ENCODE results near the gene ZNF574. TPM values are rescaled to one million over a fixed set of nuclear protein-coding genes. Genes with fewer than 3 reads are reported as not detected.

Gene ZNF574
- total RNA-seq, 1 donor from 2014 or later, result 7.1 TPM

DNA sequence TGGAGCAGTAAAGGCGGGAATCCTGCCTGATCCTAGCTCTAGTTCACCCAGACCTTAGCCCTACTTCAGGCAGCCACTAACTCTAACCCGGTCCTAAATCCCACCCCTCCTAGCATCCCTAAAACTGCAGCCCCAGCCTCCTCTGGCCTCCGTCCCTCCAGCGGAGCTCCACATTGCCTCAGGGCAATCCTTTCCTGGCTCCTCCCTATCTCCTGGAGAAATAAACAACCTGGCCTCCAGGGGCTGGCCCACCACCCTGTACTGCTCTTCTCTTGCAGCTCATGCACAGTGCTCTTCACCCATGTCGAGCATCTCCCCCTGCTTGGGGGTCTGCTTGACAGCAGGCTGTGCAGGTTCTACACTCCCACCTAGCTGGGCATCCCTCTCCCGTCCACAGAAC lies 49.6 kb downstream of the ZNF574 start:
- TF ChIP-seq, protein P1, sequence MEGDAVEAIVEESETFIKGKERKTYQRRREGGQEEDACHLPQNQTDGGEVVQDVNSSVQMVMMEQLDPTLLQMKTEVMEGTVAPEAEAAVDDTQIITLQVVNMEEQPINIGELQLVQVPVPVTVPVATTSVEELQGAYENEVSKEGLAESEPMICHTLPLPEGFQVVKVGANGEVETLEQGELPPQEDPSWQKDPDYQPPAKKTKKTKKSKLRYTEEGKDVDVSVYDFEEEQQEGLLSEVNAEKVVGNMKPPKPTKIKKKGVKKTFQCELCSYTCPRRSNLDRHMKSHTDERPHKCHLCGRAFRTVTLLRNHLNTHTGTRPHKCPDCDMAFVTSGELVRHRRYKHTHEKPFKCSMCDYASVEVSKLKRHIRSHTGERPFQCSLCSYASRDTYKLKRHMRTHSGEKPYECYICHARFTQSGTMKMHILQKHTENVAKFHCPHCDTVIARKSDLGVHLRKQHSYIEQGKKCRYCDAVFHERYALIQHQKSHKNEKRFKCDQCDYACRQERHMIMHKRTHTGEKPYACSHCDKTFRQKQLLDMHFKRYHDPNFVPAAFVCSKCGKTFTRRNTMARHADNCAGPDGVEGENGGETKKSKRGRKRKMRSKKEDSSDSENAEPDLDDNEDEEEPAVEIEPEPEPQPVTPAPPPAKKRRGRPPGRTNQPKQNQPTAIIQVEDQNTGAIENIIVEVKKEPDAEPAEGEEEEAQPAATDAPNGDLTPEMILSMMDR (IDR thresholded peaks at IDR 0.05; ENCODE audit: borderline replicate concordance), result no peak
- no peak overlapping the region for H3K27ac ChIP-seq (replicated peaks)
- no peaks in the 10 kb centered on the region for H3K36me3 ChIP-seq
- DNase-seq, result no peak
- intact Hi-C loops (cut with micrococcal nuclease), result no loop called here
- H3K9me3 ChIP-seq (replicated peaks), result no peaks in the 10 kb centered on the region
- H3K4me1 ChIP-seq, result no peaks in the 10 kb centered on the region
- no peak overlapping the region for H3K4me3 ChIP-seq
- H3K27me3 ChIP-seq (ENCODE audit: low read depth), result peaks cover 82% of the 10 kb centered on the region

DNA sequence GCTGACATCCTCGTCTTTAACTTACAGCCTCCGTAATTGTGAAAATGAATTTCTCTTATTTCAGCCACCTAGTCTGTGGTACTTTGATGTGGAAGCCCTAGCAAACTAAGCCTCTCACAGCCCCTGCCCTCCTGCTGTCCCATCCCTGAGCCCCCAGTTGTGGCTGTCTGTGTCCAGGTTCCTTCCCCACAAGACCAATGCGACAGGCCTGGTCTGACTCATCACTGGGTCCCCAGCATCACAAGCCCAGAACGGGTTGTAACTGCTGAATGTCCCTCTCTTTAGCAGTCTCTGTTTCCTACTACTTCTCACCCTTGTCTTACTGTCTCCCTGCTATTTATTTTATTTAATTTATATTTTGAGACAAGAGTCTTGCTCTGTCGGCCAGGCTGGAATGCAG lies 50.6 kb downstream of the ZNF574 start:
- intact Hi-C loops (cut with micrococcal nuclease), result no loop called here
- peaks cover 92% of the 10 kb centered on the region for H3K27me3 ChIP-seq (ENCODE audit: low read depth)

DNA sequence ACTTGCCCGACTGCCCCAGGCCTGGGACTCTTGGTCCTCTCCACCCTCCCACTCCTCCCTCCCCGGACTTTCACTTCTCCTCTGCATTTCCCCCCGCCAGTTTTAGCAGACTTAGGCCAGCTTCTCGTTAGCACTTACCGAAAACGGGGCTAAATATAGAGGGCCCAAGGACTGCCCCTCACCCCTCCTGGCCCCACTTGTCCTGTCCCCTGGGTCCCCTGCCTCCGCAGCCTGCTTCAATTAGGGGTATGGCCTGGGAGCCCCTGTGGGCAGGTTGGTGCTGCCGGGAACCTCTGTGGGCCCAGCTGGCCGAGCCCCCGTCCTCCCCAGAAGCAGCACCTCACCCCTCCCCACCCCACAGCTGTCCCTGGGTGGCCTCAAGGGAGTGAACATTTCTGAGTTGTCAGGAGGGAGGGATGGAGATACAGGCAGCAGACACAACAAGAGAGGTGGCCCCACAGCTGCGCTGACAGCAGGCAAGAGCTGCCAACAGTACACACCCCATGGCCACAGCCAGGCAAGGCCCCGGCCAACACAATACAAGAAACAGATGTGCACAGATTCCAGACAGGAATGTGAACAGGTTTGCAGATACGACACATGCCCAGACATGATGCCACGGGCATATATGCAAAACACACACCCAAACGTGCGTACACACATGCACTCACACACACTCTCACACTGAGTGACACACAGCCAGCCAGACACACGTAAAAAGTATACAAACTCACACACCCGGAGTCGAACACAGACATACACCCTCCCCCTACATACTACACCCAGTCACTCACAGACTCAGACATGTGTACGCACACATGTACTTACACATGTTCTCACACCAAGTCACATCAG lies 53.7 kb downstream of the ZNF574 start:
- TF ChIP-seq, protein P1 (IDR thresholded peaks at IDR 0.05; ENCODE audit: borderline replicate concordance), result no peak
- Histone ChIP-seq H3K36me3 (no peaks in the 10 kb centered on the region), H3K27ac (replicated peaks) (peak overlapping the region; percentile 33), H3K27me3 (ENCODE audit: low read depth) (peaks cover 96% of the 10 kb centered on the region), H3K4me3 (peak overlapping the region; percentile 19), H3K9me3 (replicated peaks) (no peaks in the 10 kb centered on the region), H3K4me1 (peaks cover 15% of the 10 kb centered on the region)
- peak; percentile 29 for DNase-seq
- intact Hi-C loops (cut with micrococcal nuclease), result loop anchor here (10.0 kb wide), 1 partner anchor 55 kb away; no protein-coding TSS in a partner anchor

More for the DNA sequence above, 50.6 kb downstream of the ZNF574 start:
- no peak for DNase-seq
- Histone ChIP-seq H3K27ac (replicated peaks) (no peak overlapping the region), H3K4me1 (no peaks in the 10 kb centered on the region), H3K36me3 (no peaks in the 10 kb centered on the region), H3K4me3 (no peak overlapping the region), H3K9me3 (replicated peaks) (no peaks in the 10 kb centered on the region)
- TF ChIP-seq, protein P1 (IDR thresholded peaks at IDR 0.05; ENCODE audit: borderline replicate concordance), result no peak

DNA sequence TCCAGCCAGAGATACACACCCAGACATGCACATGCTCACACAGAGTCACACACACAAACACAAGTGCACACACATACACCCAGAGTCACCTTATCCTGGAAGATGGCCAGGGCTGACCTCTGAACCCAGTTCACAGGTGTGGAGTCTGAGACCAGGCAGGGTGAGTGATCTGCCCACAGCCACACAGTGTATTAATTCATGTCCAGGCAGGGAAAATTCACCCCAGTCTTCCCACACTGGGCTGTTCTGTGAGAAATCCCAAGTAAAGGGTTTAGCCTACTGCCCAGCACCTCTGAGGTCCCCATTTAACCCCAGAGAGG lies 54.2 kb downstream of the ZNF574 start:
- intact Hi-C loops (cut with micrococcal nuclease), result loop anchor here (10.0 kb wide), 1 partner anchor 55 kb away; no protein-coding TSS in a partner anchor
- peaks cover 96% of the 10 kb centered on the region for H3K27me3 ChIP-seq (ENCODE audit: low read depth)
- DNase-seq, result no peak
- TF ChIP-seq, protein P1 (IDR thresholded peaks at IDR 0.05; ENCODE audit: borderline replicate concordance), result no peak
- H3K9me3 ChIP-seq (replicated peaks), result no peaks in the 10 kb centered on the region
- H3K4me1 ChIP-seq, result peaks cover 15% of the 10 kb centered on the region
- H3K36me3 ChIP-seq, result no peaks in the 10 kb centered on the region
- peak overlapping the region; percentile 19 for H3K4me3 ChIP-seq
- H3K27ac ChIP-seq (replicated peaks), result no peak overlapping the region

Other genes with a start within 250 kb of the ZNF574 start
- not detected for gene LYPD4, start 231.5 kb upstream of the ZNF574 start, total RNA-seq
- not detected for gene DMRTC2, start 231.1 kb upstream of the ZNF574 start, total RNA-seq
- 611 TPM for gene RPS19, start 215.9 kb upstream of the ZNF574 start, total RNA-seq
- not detected for gene CD79A, start 198.9 kb upstream of the ZNF574 start, total RNA-seq
- gene ARHGEF1, start 193.0 kb upstream of the ZNF574 start, total RNA-seq, result 28.3 TPM
- not detected for gene ERFL, start 147.7 kb upstream of the ZNF574 start, total RNA-seq
- 56.7 TPM for gene RABAC1, start 116.8 kb upstream of the ZNF574 start, total RNA-seq
- 375 TPM for gene ATP1A3, start 81.9 kb upstream of the ZNF574 start, total RNA-seq
- gene GRIK5, start 6.0 kb upstream of the ZNF574 start, total RNA-seq, result 2.1 TPM
- gene POU2F2, start 56.3 kb downstream of the ZNF574 start, total RNA-seq, result 1.2 TPM
- 15.8 TPM for gene DEDD2, start 141.5 kb downstream of the ZNF574 start, total RNA-seq
- gene ZNF526, start 144.1 kb downstream of the ZNF574 start, total RNA-seq, result 5.9 TPM
- gene GSK3A, start 166.4 kb downstream of the ZNF574 start, total RNA-seq, result 37.6 TPM
- 33.5 TPM for gene ERF, start 179.0 kb downstream of the ZNF574 start, total RNA-seq
- gene CIC, start 193.1 kb downstream of the ZNF574 start, total RNA-seq, result 33.3 TPM
- gene PRR19, start 226.0 kb downstream of the ZNF574 start, total RNA-seq, result not detected
- gene PAFAH1B3, start 226.5 kb downstream of the ZNF574 start, total RNA-seq, result 2.1 TPM
- 0.36 TPM for gene TMEM145, start 237.1 kb downstream of the ZNF574 start, total RNA-seq
- gene MEGF8, start 249.5 kb downstream of the ZNF574 start, total RNA-seq, result 34.3 TPM